DMS114 treated with DMSO at 0.1 percent for 48 hours (cell line): ENCODE results near the gene TRPM3.

ENCODE experiments used
- DNase-seq: peaks from one replicate; lab custom pipeline; 2025; ENCODE audit not compliant: unreplicated experiment; lab: John Stamatoyannopoulos, UW

TRPM3 gene

DNA sequence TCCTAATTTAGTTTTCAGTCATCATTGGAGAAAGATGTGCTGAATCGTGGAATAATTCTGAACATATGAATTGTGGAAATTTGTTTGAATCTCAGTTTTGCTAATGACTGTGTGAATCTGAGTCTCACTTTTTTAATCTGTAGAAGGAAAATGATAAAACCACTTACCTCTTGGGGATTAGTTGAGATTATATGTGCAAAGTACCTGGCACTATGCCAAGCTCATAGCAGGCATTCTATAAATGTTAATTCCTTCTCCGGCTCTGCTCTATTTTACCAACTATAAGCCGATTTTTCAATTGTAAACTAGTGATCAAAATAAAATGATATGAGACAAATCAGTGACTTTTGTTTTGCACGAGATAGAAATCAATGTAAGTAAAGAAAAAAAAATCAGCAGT is 290.8 kb downstream of the TRPM3 start:
- no peak for DNase-seq

GRCh38 chr9:70829591-70830265 is 291.7 kb downstream of the TRPM3 start:
- no peak for DNase-seq

- no peak for DNase-seq
Measured at GRCh38 chr9:70826562-70826961, 294.9 kb downstream of the TRPM3 start.

DNA sequence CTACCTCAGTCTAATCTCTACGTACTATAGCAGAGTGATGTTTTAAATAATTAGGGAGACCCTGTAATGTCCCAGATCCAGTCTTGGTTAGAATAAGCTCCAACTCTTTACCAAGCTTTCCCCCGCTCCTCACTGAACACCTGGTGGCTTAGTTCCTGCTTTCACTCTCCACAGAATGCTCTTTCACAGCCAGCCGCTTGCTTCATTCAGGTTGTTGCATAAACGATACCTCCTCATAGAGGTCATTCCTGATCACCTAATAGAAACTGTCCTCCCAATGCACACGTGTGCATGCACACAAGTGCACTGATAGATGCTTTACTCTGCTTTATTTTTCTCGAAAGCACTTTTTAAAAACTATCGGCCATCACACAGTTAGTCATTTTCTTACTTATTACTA is 298.1 kb downstream of the TRPM3 start:
- no peak for DNase-seq

DNA sequence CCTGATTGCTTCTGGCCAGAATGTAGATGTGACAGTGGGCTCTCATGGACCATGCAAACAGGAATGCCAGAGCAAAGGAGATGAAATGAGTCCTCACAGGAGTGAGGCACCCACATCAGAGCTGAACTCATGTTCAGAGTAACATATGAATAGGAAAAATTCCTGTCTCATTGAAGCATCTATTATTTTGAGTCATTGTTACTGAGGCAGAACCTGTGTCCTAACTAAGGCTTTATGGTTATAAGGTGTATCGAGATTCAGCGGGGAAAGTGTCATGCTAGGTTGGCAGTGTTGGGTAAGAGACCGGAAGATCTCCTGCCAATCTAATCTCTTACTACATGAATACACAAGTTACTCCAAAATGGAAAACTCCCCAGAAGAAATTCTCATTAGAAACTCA is 304.1 kb downstream of the TRPM3 start:
- no peak for DNase-seq

GRCh38 chr9:70816891-70817290 is 304.5 kb downstream of the TRPM3 start:
- no peak for DNase-seq

- DNase-seq: no peak
Measured at GRCh38 chr9:70816316-70816715, 305.1 kb downstream of the TRPM3 start.

GRCh38 chr9:70814597-70814996 is 306.8 kb downstream of the TRPM3 start:
- DNase-seq: no peak

GRCh38 chr9:70813141-70813540 is 308.3 kb downstream of the TRPM3 start:
- DNase-seq: no peak

DNA sequence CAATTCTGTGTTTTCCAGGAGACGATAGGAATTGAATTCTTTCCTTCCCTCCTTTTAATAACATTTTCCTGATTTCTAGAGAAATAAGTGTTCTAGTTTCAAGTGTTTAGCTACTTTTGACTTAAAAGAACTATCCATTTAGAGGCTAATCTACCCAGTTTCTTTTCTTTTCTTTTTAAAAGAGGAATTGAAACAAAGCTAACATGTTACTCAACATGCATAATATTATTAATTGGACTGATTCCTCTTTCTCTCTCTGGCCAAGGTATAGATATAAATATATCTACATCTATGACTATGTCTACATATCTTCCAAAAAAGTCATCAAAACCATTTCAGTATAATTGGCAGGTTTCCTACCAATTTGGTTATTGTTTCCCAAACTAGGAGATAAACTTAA is 309.8 kb downstream of the TRPM3 start:
- DNase-seq: no peak

DNA sequence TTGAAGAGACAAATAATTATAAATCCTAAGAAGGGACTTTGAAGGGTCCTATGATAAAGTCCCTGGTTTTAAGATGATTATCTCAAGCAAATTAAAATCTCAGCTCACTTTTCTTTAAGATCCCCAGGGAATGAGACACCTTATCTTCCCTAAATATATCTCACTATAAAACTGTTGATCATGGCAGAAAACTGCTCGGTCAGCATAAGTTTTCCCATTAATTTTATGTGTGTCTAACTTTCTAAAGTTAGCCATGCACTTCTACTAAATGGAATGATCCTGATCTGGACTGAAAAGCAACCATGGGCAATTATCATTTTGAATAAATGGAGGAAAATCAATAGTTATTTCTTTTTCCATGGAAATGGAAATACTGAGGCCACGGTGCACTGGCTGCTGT is 314.5 kb downstream of the TRPM3 start:
- DNase-seq: no peak

DNA sequence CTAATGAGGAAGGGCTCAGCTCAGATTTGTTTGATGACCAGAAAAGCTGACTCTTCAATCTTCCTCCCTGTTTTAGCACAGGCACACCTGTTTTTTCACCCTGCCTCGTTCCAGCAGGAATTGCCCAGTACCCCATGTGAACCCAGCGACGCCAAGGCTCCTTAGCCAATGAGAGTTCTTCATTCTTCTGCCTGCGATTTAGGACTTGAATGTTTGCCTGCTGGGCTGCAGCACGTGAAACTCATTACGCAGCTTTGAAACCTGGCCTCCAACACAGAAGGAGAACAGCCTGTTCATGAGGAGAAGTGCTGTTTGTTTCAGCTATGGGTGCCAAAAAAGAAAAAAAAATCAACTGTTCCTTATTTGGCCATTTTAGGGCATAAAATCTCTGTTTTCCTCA is 315.5 kb downstream of the TRPM3 start:
- no peak for DNase-seq

- no peak for DNase-seq
Measured at GRCh38 chr9:70802758-70803436, 318.5 kb downstream of the TRPM3 start.

- no peak for DNase-seq
Measured at GRCh38 chr9:70802206-70802605, 319.2 kb downstream of the TRPM3 start.

DNA sequence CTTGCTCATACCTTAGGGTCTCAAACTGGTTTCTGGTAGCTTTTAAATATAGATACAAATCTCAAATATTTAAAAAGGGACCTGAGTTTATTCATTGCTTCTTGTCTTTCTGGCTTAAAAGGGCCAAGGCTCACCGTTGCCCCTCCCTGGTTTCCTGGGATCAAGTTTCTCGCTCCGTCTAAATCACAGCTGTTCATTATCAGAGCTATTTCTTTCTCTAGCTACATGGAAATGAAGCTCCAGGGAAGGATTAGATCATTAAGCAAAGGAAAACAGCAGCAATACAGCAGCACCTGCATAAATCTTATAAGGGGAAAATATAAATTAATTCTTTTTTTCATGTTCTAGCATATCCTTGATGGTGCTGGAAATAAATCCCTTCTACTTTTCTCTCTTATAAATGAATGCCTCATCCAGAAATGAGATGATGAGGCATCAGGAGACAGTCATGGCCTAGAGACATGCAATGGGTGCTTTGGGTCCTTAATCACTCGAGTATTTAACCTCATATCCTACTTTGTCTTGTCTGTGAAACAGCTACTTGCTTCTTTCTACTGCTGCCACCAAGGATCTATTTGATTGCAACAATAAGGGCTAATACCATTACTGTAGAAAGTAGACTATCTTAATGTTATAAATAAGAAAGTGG is 320.1 kb downstream of the TRPM3 start:
- no peak for DNase-seq

- no peak for DNase-seq
Measured at GRCh38 chr9:70798018-70798417, 323.4 kb downstream of the TRPM3 start.

GRCh38 chr9:70795841-70796240 is 325.6 kb downstream of the TRPM3 start:
- DNase-seq: no peak

GRCh38 chr9:70792796-70793195 is 328.6 kb downstream of the TRPM3 start:
- DNase-seq: no peak

GRCh38 chr9:70791936-70792335 is 329.5 kb downstream of the TRPM3 start:
- no peak for DNase-seq

GRCh38 chr9:70789086-70789485 is 332.3 kb downstream of the TRPM3 start:
- DNase-seq: no peak

DNA sequence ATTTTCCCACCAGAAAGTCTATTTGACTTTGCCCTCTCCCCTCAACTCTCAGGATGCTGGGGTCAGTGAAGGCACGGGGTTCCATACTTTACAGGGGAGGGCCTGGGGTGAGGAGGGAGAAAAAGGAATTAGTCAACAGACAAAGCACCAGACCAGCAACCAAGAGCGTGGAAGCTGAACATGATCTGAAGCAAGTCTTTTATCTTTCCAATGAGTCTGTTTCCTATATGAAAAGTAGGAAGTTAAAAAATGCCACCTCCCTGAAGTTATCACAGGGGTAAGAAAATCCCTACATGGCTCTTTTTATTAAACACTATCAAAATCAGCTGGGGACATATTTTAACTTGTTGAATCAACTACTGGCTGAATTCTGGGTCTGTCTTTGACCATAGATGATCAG is 337.0 kb downstream of the TRPM3 start:
- DNase-seq: no peak

GRCh38 chr9:70778568-70778967 is 342.9 kb downstream of the TRPM3 start:
- no peak for DNase-seq
